Transverse colon (tissue), 4 donors: Measurements from ENCODE around the gene FUT7.

Source experiments
- CTCF ChIP-seq, 5 experiments: fragments of 200-600 bp in 3 of 5; fragments of 450-650 bp in 2 of 5; sonication (generic) in 3 of 5; IDR thresholded peaks; 1 replicate in 2 of 5; 2 replicates in 3 of 5; pipeline ENCODE4 v1.5.1; 2016 to 2017; ENCODE audit warnings: antibody characterized with exemption in 5 of 5, inconsistent platforms in 3 of 5, mild to moderate bottlenecking in 2 of 5, moderate library complexity in 1 of 5
- POLR2AphosphoS5 ChIP-seq, 3 donors: sonication (generic); formaldehyde crosslinking; IDR thresholded peaks; one replicate each; pipeline ENCODE4 v1.6.1; 2016; ENCODE audit warnings: antibody characterized with exemption in 3 of 3

GRCh38 chr9:137007816-137008270 is 24.0 kb downstream of the FUT7 start:
- TF ChIP-seq POLR2AphosphoS5 (IDR thresholded peaks at IDR 0.05) (no peak), CTCF (IDR thresholded peaks at IDR 0.05) (no peak)
